Smooth muscle cell (in vitro differentiated cells): Measurements from ENCODE around the gene OR10A4. TPM values are rescaled to one million over a fixed set of nuclear protein-coding genes. Genes with fewer than 3 reads are reported as not detected.
"Not testable (repeated sequence)": the region's sequence is repeated elsewhere in the genome, so short reads cannot be mapped to it uniquely, and the experiment has no call there.

Experiments used
- DNase-seq: peaks from one replicate; lab custom pipeline; 2025; ENCODE audit not compliant: unreplicated experiment; lab: John Stamatoyannopoulos, UW
- H2AFZ ChIP-seq: fragments of 200-600 bp; sonication (generic); 2 replicates; pipeline ENCODE4 v1.6.0; 2016; ENCODE audit warnings: antibody characterized with exemption, low read depth, mild to moderate bottlenecking
- H3F3A ChIP-seq: fragments of 200-600 bp; sonication (generic); 2 replicates; pipeline ENCODE4 v1.6.0; 2017; ENCODE audit warnings: antibody characterized with exemption, low read depth
- H3K27ac ChIP-seq: fragments of 200-600 bp; sonication (generic); 2 replicates; pipeline ENCODE4 v1.5.1; 2016; ENCODE audit warnings: low read depth, mild to moderate bottlenecking
- H3K27me3 ChIP-seq: fragments of 200-600 bp; sonication (generic); 2 replicates; pipeline ENCODE4 v1.6.1; 2016; ENCODE audit warnings: low read depth, mild to moderate bottlenecking
- H3K36me3 ChIP-seq: fragments of 200-600 bp; sonication (generic); 2 replicates; pipeline ENCODE4 v1.5.1; 2016; ENCODE audit warnings: low read depth
- H3K4me1 ChIP-seq: fragments of 200-600 bp; sonication (generic); 2 replicates; pipeline ENCODE4 v1.5.1; 2016; ENCODE audit warnings: low read depth
- H3K4me2 ChIP-seq: fragments of 200-600 bp; sonication (generic); 2 replicates; pipeline ENCODE4 v1.6.0; 2016; ENCODE audit warnings: mild to moderate bottlenecking
- H3K4me3 ChIP-seq: fragments of 200-600 bp; sonication (generic); 2 replicates; pipeline ENCODE4 v1.5.1; 2016; ENCODE audit warnings: mild to moderate bottlenecking
- H3K79me2 ChIP-seq: fragments of 200-600 bp; sonication (generic); 2 replicates; pipeline ENCODE4 v1.6.0; 2016; ENCODE audit warnings: low read depth, mild to moderate bottlenecking
- H3K9ac ChIP-seq: fragments of 200-600 bp; sonication (generic); 2 replicates; pipeline ENCODE4 v1.6.0; 2016; ENCODE audit warnings: low read depth
- H3K9me3 ChIP-seq: fragments of 200-600 bp; sonication (generic); replicated peaks from 2 replicates; pipeline ENCODE4 v1.5.1; 2016; ENCODE audit warnings: low read depth
- H4K20me1 ChIP-seq: fragments of 200-600 bp; sonication (generic); 2 replicates; pipeline ENCODE4 v1.6.0; 2016; ENCODE audit warnings: low read depth
- CTCF ChIP-seq: fragments of 200-600 bp; sonication (generic); IDR thresholded peaks from 2 replicates; pipeline ENCODE4 v1.5.1; 2017; ENCODE audit warnings: borderline replicate concordance, mild to moderate bottlenecking, antibody characterized with exemption; ENCODE audit not compliant: insufficient read depth, poor library complexity, severe bottlenecking
- WGBS: methylation state at CpG from one replicate; pipeline ENCODE4 v1.1.7; 2016; ENCODE audit warnings: low lambda C conversion rate; 5-methylcytosine and 5-hydroxymethylcytosine counted together
- polyA plus RNA-seq: library from polyadenylated mRNA; unstranded; fragments of >200 nt; fragmentation: Nextera tagmentation; extraction: Ambion mirVana; gene quantifications from 2 replicates; pipeline ENCODE4 v1.2.1, GENCODE V29; 2016
- total RNA-seq: library from RNA; depleted of rRNA; stranded (reverse); fragments of >200 nt; gene quantifications from 2 replicates; pipeline ENCODE4 v1.2.3, GENCODE V29; 2014

The OR10A4 gene
- total and polyA plus RNA-seq, 2 experiments from 2014 or later, result not detected

GRCh38 chr11:6850526-6850925 is 25.9 kb upstream of the OR10A4 start:
- H3K4me1 ChIP-seq, result no peaks in the 10 kb centered on the region
- no peak overlapping the region for H3K4me2 ChIP-seq
- no peaks in the 10 kb centered on the region for H3F3A ChIP-seq
- H3K9me3 ChIP-seq, result no peaks in the 10 kb centered on the region
- no peaks in the 10 kb centered on the region for H3K36me3 ChIP-seq
- H3K79me2 ChIP-seq, result no peaks in the 10 kb centered on the region
- H3K27me3 ChIP-seq, result no peaks in the 10 kb centered on the region
- no peaks in the 10 kb centered on the region for H4K20me1 ChIP-seq
- H3K27ac ChIP-seq, result no peak overlapping the region
- TF ChIP-seq CTCF, result no peak
- no peak for DNase-seq
- no peak overlapping the region for H3K9ac ChIP-seq
- 91% methylated on average over 2 of the region's 2 CpGs for WGBS
- no peak overlapping the region for H3K4me3 ChIP-seq
- no peak overlapping the region for H2AFZ ChIP-seq

- not testable (repeated sequence) for H3F3A ChIP-seq
- 87% methylated on average over 6 of the region's 6 CpGs for WGBS
Measured at GRCh38 chr11:6854801-6855200, 21.6 kb upstream of the OR10A4 start.

GRCh38 chr11:6855971-6856541 is 20.4 kb upstream of the OR10A4 start:
- Histone ChIP-seq H3F3A (no peaks in the 10 kb centered on the region), H3K4me3 (no peak overlapping the region), H3K79me2 (no peaks in the 10 kb centered on the region), H3K27ac (no peak overlapping the region), H3K4me1 (no peaks in the 10 kb centered on the region), H3K9ac (no peak overlapping the region), H2AFZ (no peak overlapping the region), H3K4me2 (no peak overlapping the region), H3K27me3 (no peaks in the 10 kb centered on the region), H3K9me3 (no peaks in the 10 kb centered on the region), H3K36me3 (no peaks in the 10 kb centered on the region), H4K20me1 (no peaks in the 10 kb centered on the region)
- TF ChIP-seq CTCF, result no peak
- 65% methylated on average over 1 of the region's 1 CpG for WGBS
- no peak for DNase-seq

More at GRCh38 chr11:6854801-6855200, 21.6 kb upstream of the OR10A4 start:
- H3K4me1 ChIP-seq, H3K79me2 ChIP-seq, H2AFZ ChIP-seq, H3K27me3 ChIP-seq, H3K9ac ChIP-seq, H4K20me1 ChIP-seq, H3K36me3 ChIP-seq, DNase-seq, H3K9me3 ChIP-seq, H3K27ac ChIP-seq, H3K4me3 ChIP-seq, H3K4me2 ChIP-seq: not testable (repeated sequence)

- no peaks in the 10 kb centered on the region for H3K79me2 ChIP-seq
- no peak for DNase-seq
- H3K4me1 ChIP-seq, result no peaks in the 10 kb centered on the region
- H3K27ac ChIP-seq, result no peak overlapping the region
- H3K9ac ChIP-seq, result no peak overlapping the region
- TF ChIP-seq CTCF, result no peak
- H3K4me3 ChIP-seq, result no peak overlapping the region
- H3F3A ChIP-seq, result no peaks in the 10 kb centered on the region
- H3K27me3 ChIP-seq, result no peaks in the 10 kb centered on the region
- H4K20me1 ChIP-seq, result no peaks in the 10 kb centered on the region
- WGBS, result 41% methylated on average over 3 of the region's 3 CpGs
- no peak overlapping the region for H2AFZ ChIP-seq
- no peaks in the 10 kb centered on the region for H3K9me3 ChIP-seq
- H3K4me2 ChIP-seq, result no peak overlapping the region
- H3K36me3 ChIP-seq, result no peaks in the 10 kb centered on the region
Measured at GRCh38 chr11:6856871-6857270, 19.6 kb upstream of the OR10A4 start.
